HL-60 (cell line): ENCODE data around the gene UCN2.

Experiments
- GABPA ChIP-seq: IDR thresholded peaks from 2 replicates; pipeline ENCODE4 v1.6.1; 2012; ENCODE audit warnings: low read depth
- POLR2AphosphoS5 ChIP-seq: IDR thresholded peaks from 2 replicates; pipeline ENCODE4 v1.6.1; 2012; ENCODE audit warnings: low read depth
- REST ChIP-seq: IDR thresholded peaks from 2 replicates; pipeline ENCODE4 v1.6.1; 2012; ENCODE audit warnings: low read depth; ENCODE audit not compliant: insufficient replicate concordance
- TF ChIP-seq, protein P1 (sequence below): IDR thresholded peaks from one replicate; pipeline ENCODE4 v1.5.1; 2011; ENCODE audit warnings: low read length, control low read depth, inconsistent platforms; ENCODE audit not compliant: insufficient read depth

- TF ChIP-seq, protein P1, sequence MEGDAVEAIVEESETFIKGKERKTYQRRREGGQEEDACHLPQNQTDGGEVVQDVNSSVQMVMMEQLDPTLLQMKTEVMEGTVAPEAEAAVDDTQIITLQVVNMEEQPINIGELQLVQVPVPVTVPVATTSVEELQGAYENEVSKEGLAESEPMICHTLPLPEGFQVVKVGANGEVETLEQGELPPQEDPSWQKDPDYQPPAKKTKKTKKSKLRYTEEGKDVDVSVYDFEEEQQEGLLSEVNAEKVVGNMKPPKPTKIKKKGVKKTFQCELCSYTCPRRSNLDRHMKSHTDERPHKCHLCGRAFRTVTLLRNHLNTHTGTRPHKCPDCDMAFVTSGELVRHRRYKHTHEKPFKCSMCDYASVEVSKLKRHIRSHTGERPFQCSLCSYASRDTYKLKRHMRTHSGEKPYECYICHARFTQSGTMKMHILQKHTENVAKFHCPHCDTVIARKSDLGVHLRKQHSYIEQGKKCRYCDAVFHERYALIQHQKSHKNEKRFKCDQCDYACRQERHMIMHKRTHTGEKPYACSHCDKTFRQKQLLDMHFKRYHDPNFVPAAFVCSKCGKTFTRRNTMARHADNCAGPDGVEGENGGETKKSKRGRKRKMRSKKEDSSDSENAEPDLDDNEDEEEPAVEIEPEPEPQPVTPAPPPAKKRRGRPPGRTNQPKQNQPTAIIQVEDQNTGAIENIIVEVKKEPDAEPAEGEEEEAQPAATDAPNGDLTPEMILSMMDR = no peak
- TF ChIP-seq POLR2AphosphoS5 = peak; percentile 55; the same call in 1 of the 2 replicates
- no peak for TF ChIP-seq REST
- TF ChIP-seq GABPA = no peak
Measured at GRCh38 chr3:48528754-48529153, 34.8 kb downstream of the UCN2 start.
